K562 (cell line): Measurements from ENCODE around the gene HEPACAM. TPM values are rescaled to one million over a fixed set of nuclear protein-coding genes. Genes with fewer than 3 reads are reported as not detected.

Experiments
- BRF2 ChIP-seq: IDR thresholded peaks from 3 replicates; pipeline ENCODE4 v1.6.1; 2011; ENCODE audit warnings: borderline replicate concordance, mild to moderate bottlenecking; ENCODE audit not compliant: insufficient read length, insufficient read depth
- DPF2 ChIP-seq: fragments of 450-650 bp; IDR thresholded peaks from 2 replicates; pipeline ENCODE4 v1.6.1; 2016
- MAX ChIP-seq: sonication (generic); formaldehyde crosslinking; IDR thresholded peaks from 2 replicates; pipeline ENCODE4 v1.9.0; 2022; ENCODE audit warnings: mild to moderate bottlenecking, missing genetic modification reagents
- PBX2 ChIP-seq, 2 experiments: IDR thresholded peaks in 1 of 2; conservative IDR thresholded peaks in 1 of 2; 2 replicates each; pipeline ENCODE4 v1.6.1; 2016; ENCODE audit warnings: low read depth in 2 of 2, mild to moderate bottlenecking in 1 of 2, missing compliant biosample characterization in 1 of 2, missing genetic modification characterization in 1 of 2, moderate library complexity in 1 of 2
- PURB ChIP-seq: sonication (generic); formaldehyde crosslinking; IDR thresholded peaks from 2 replicates; pipeline ENCODE4 v1.9.0; 2021; ENCODE audit warnings: low read depth, mild to moderate bottlenecking, missing genetic modification reagents
- RAD21 ChIP-seq, 2 experiments: fragments of 250-450 bp in 1 of 2; fragments of 450-650 bp in 1 of 2; sonication (Bioruptor Pico) in 1 of 2; formaldehyde crosslinking in 1 of 2; IDR thresholded peaks in 1 of 2; conservative IDR thresholded peaks in 1 of 2; 2 replicates each; pipeline versions ENCODE4 v1.4.0 to v1.8.0; 2020 to 2022; ENCODE audit warnings: mild to moderate bottlenecking in 2 of 2, moderate library complexity in 1 of 2
- TEAD4 ChIP-seq, 2 experiments: sonication (generic) in 1 of 2; formaldehyde crosslinking in 1 of 2; IDR thresholded peaks; 2 replicates each; pipeline versions ENCODE4 v1.6.1 to v1.8.0; 2012 to 2022; ENCODE audit warnings: borderline replicate concordance in 1 of 2, inconsistent platforms in 1 of 2, low read length in 1 of 2, mild to moderate bottlenecking in 1 of 2, missing genetic modification reagents in 1 of 2
- USF1 ChIP-seq: sonication (generic); formaldehyde crosslinking; IDR thresholded peaks from 2 replicates; pipeline ENCODE4 v1.9.0; 2022; ENCODE audit warnings: mild to moderate bottlenecking, missing genetic modification reagents
- ZNF354B ChIP-seq: fragments of 250-450 bp; sonication (Bioruptor Pico); IDR thresholded peaks from 2 replicates; pipeline ENCODE4 v1.4.0; 2020
- ZNF609 ChIP-seq: sonication (generic); formaldehyde crosslinking; IDR thresholded peaks from 2 replicates; pipeline ENCODE4 v1.8.1; 2023; ENCODE audit warnings: missing genetic modification reagents, mild to moderate bottlenecking, borderline replicate concordance
- polyA plus RNA-seq, 8 experiments: library from polyadenylated mRNA; depleted of rRNA in 4 of 8; stranded (reverse) in 5 of 8; unstranded in 3 of 8; fragments of >200 nt; fragmentation: Nextera tagmentation in 2 of 8; fragmentation: Illumina TruSeq in 1 of 8; extraction: Ambion mirVana in 2 of 8; extraction: Trizol in 1 of 8; gene quantifications; 2 replicates each; pipeline versions ENCODE4 v1.2.1 to v1.2.3, GENCODE V29; 2011 to 2014; ENCODE audit warnings: inconsistent platforms in 1 of 8, missing spikeins in 1 of 8
- total RNA-seq, 7 experiments: library from RNA; depleted of rRNA in 6 of 7; stranded (reverse); fragments of >200 nt in 6 of 7; fragmentation: Illumina TruSeq in 2 of 7; extraction: Trizol in 2 of 7; gene quantifications; 2 replicates each; pipeline versions ENCODE4 v1.2.1 to v1.2.3, GENCODE V29; 2011 to 2021; ENCODE audit warnings: low replicate concordance in 1 of 7
- TF ChIP-seq, protein P1 (sequence below): sonication (generic); formaldehyde crosslinking; IDR thresholded peaks from 2 replicates; pipeline ENCODE4 v1.8.0; 2022; ENCODE audit warnings: mild to moderate bottlenecking, missing genetic modification reagents
- TF ChIP-seq, protein P2 (sequence below): fragments of 450-650 bp; formaldehyde crosslinking; IDR thresholded peaks from 2 replicates; pipeline ENCODE4 v1.4.0; 2020; ENCODE audit warnings: mild to moderate bottlenecking, moderate library complexity

The HEPACAM gene
- total and polyA plus RNA-seq, 9 of the 15 experiments (the other 6 are each of a cell fraction or from before 2014, with no cell fraction given): not detected

DNA sequence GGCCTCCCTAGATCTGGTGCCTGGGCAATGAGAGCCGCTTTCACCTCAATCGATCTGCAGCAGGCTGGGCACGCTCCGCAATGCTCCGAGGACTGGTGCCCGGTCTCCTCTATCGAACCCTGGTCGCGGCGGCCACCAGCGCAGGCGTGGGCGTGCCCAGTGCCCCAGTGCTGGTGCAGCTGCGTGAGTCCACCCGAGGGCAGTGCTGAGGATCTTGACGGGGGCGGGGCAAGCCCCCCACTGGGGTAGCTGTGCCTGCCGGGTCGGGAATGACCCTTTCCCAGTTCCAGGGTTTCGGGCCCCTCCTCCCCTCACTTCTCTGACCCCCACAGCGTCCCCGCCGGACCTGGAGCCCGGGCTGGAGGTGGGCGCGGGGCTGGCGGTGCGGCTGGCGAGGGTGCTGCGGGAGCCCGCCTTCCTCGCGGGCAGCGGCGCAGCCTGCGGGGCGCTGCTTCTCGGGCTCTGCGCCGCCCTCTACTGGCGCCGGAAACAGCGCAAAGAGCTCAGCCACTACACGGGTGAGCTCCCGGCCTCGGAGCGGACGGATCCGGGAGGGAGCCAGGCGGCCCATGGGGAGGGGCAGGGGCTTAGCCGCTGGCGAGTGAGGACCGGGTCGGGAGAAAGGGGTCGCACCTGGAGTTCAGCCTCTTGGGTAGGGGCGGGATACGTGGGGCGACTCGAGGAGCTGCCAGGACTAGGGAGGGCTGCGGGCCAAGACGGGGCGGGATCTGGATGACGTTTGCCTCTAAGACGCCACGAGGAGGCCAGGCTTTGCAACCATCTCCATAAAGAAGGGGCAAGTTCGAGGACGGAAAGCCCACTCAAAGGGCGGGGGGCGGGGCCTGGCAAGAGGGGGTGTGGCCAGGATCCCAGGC is 59.7 kb downstream of the HEPACAM start (continued):
- TF ChIP-seq PBX2 (CRISPR knock-in tag; IDR thresholded peaks at IDR 0.05; ENCODE audit: low read depth): no peak
- no peak for TF ChIP-seq PBX2 (tag; conservative IDR thresholded peaks at IDR 0.05; ENCODE audit: low read depth)
- TF ChIP-seq ZNF354B: no peak
- TF ChIP-seq PURB (CRISPR knock-in tag): no peak
- 0 out of 2 replicates have a peak, but pooled peaks have one; percentile 14 for TF ChIP-seq DPF2
- TF ChIP-seq, protein P1, sequence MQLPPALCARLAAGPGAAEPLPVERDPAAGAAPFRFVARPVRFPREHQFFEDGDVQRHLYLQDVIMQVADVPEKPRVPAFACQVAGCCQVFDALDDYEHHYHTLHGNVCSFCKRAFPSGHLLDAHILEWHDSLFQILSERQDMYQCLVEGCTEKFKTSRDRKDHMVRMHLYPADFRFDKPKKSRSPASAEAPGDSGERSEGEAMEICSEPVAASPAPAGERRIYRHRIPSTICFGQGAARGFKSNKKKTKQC (CRISPR knock-in tag): 0 out of 2 replicates have a peak, but pooled peaks have one; percentile 31
- no peak for TF ChIP-seq ZNF609 (CRISPR knock-in tag)
- TF ChIP-seq MAX (CRISPR knock-in tag): peak; percentile 10; the same call in 1 of the 2 replicates
- no peak for TF ChIP-seq USF1 (CRISPR knock-in tag)
- TF ChIP-seq, protein P2, sequence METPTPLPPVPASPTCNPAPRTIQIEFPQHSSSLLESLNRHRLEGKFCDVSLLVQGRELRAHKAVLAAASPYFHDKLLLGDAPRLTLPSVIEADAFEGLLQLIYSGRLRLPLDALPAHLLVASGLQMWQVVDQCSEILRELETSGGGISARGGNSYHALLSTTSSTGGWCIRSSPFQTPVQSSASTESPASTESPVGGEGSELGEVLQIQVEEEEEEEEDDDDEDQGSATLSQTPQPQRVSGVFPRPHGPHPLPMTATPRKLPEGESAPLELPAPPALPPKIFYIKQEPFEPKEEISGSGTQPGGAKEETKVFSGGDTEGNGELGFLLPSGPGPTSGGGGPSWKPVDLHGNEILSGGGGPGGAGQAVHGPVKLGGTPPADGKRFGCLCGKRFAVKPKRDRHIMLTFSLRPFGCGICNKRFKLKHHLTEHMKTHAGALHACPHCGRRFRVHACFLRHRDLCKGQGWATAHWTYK (CRISPR knock-in tag): no peak
- no peak for TF ChIP-seq TEAD4 (IDR thresholded peaks at IDR 0.05; ENCODE audit: low read length)
- no peak for TF ChIP-seq TEAD4 (CRISPR knock-in tag; IDR thresholded peaks at IDR 0.05; ENCODE audit: borderline replicate concordance)
- peak; percentile 47 to 53; a peak in 3 of 4 replicates for TF ChIP-seq RAD21 (CRISPR knock-in tag; conservative IDR thresholded peaks at IDR 0.05 in 1 of 2, IDR thresholded peaks at IDR 0.05 in 1 of 2)
- no peak for TF ChIP-seq BRF2
